ENCODE results near the gene FMNL2.

FMNL2 gene

GRCh38 chr2:152441961-152442360, 107.0 kb downstream of the FMNL2 start:
- Histone ChIP-seq H3K36me3 (ENCODE audit: control insufficient read depth in 2 of 2, insufficient read depth in 1 of 2, low read length in 2 of 2) (no peaks in the 10 kb centered on the region), H3K9me3 (ENCODE audit: control insufficient read depth, insufficient read depth, low read depth, low read length) (no peaks in the 10 kb centered on the region), H3K27ac (ENCODE audit: extremely low read depth, low read depth, low read length) (no peak overlapping the region), H3K4me1 (ENCODE audit: control insufficient read depth, insufficient read depth, low read length) (peaks cover 12% of the 10 kb centered on the region), H3K4me3 (ENCODE audit: low read depth, low read length) (no peak overlapping the region)
- CTCF ChIA-PET, result no interaction called here
- TF ChIP-seq YY2 (tag by site-specific recombination; IDR thresholded peaks at IDR 0.05) (no peak), ZNF416 (tag by site-specific recombination; IDR thresholded peaks at IDR 0.05) (no peak), INSM2 (tag by site-specific recombination; IDR thresholded peaks at IDR 0.05) (no peak), ZNF830 (tag by site-specific recombination; IDR thresholded peaks at IDR 0.05; ENCODE audit: low read depth) (no peak), ZNF488 (tag by site-specific recombination; IDR thresholded peaks at IDR 0.05) (no peak)
- POLR2A ChIA-PET, result no interaction called here

- no peak overlapping the region for H3K4me3 ChIP-seq (ENCODE audit: low read depth, low read length)
- ChIA-PET CTCF (no interaction called here), POLR2A (no interaction called here)
- H3K9me3 ChIP-seq (ENCODE audit: control insufficient read depth, insufficient read depth, low read depth, low read length), result no peaks in the 10 kb centered on the region
- peaks cover 3% of the 10 kb centered on the region; the same call in 1 of the 2 replicates for H3K4me1 ChIP-seq (ENCODE audit: control insufficient read depth, insufficient read depth, low read length)
- no peaks in the 10 kb centered on the region for H3K36me3 ChIP-seq (ENCODE audit: control insufficient read depth in 2 of 2, insufficient read depth in 1 of 2, low read length in 2 of 2)
- no peak for TF ChIP-seq ZBTB10 (tag by site-specific recombination; IDR thresholded peaks at IDR 0.05)
- no peak for TF ChIP-seq KLF16 (tag by site-specific recombination; IDR thresholded peaks at IDR 0.05)
- TF ChIP-seq, protein P1, sequence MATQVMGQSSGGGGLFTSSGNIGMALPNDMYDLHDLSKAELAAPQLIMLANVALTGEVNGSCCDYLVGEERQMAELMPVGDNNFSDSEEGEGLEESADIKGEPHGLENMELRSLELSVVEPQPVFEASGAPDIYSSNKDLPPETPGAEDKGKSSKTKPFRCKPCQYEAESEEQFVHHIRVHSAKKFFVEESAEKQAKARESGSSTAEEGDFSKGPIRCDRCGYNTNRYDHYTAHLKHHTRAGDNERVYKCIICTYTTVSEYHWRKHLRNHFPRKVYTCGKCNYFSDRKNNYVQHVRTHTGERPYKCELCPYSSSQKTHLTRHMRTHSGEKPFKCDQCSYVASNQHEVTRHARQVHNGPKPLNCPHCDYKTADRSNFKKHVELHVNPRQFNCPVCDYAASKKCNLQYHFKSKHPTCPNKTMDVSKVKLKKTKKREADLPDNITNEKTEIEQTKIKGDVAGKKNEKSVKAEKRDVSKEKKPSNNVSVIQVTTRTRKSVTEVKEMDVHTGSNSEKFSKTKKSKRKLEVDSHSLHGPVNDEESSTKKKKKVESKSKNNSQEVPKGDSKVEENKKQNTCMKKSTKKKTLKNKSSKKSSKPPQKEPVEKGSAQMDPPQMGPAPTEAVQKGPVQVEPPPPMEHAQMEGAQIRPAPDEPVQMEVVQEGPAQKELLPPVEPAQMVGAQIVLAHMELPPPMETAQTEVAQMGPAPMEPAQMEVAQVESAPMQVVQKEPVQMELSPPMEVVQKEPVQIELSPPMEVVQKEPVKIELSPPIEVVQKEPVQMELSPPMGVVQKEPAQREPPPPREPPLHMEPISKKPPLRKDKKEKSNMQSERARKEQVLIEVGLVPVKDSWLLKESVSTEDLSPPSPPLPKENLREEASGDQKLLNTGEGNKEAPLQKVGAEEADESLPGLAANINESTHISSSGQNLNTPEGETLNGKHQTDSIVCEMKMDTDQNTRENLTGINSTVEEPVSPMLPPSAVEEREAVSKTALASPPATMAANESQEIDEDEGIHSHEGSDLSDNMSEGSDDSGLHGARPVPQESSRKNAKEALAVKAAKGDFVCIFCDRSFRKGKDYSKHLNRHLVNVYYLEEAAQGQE (tag by site-specific recombination; IDR thresholded peaks at IDR 0.05), result no peak
- TF ChIP-seq MEIS1 (CRISPR knock-in tag; IDR thresholded peaks at IDR 0.05; ENCODE audit: borderline replicate concordance), result no peak
- TF ChIP-seq ZNF157 (tag by site-specific recombination; IDR thresholded peaks at IDR 0.05), result no peak
- TF ChIP-seq EGR2 (tag by site-specific recombination; IDR thresholded peaks at IDR 0.05; ENCODE audit: low read depth), result no peak
- TF ChIP-seq YY2 (tag by site-specific recombination; IDR thresholded peaks at IDR 0.05), result no peak
- no peak for TF ChIP-seq ZFP41 (tag by site-specific recombination; IDR thresholded peaks at IDR 0.05; ENCODE audit: borderline replicate concordance)
- no peak for TF ChIP-seq ZNF112 (tag by site-specific recombination; IDR thresholded peaks at IDR 0.05)
- no peak for TF ChIP-seq GLI2 (tag by site-specific recombination; IDR thresholded peaks at IDR 0.05; ENCODE audit: borderline replicate concordance, low read depth)
- no peak for TF ChIP-seq ZNF24 (tag by site-specific recombination; IDR thresholded peaks at IDR 0.05)
- TF ChIP-seq ZNF677 (tag by site-specific recombination; IDR thresholded peaks at IDR 0.05), result no peak
- no peak for TF ChIP-seq ZNF501 (tag by site-specific recombination; IDR thresholded peaks at IDR 0.05)
- no peak for TF ChIP-seq GFI1B (tag by site-specific recombination; IDR thresholded peaks at IDR 0.05)
- no peak overlapping the region for H3K27ac ChIP-seq (ENCODE audit: extremely low read depth, low read depth, low read length)
Observed at GRCh38 chr2:152443771-152444170, 108.8 kb downstream of the FMNL2 start.

Data from HEK293 (cell line).